GM18508 (cell line): Measurements from ENCODE around the gene ABHD4.
"Not testable (repeated sequence)": the region's sequence is repeated elsewhere in the genome, so short reads cannot be mapped to it uniquely, and the experiment has no call there.

Source experiments
- ATAC-seq: cut with Tn5 transposase; IDR thresholded peaks from one replicate; pipeline ENCODE4 v1.9.1; 2021; ENCODE audit warnings: moderate number of reproducible peaks; ENCODE audit not compliant: insufficient read depth, unreplicated experiment

The ABHD4 gene

GRCh38 chr14:22587677-22588422, 10.2 kb upstream of the ABHD4 start:
- not testable (repeated sequence) for ATAC-seq

GRCh38 chr14:22588526-22589095, 9.5 kb upstream of the ABHD4 start:
- no peak for ATAC-seq

- ATAC-seq, result peak; percentile 70
Measured at GRCh38 chr14:22589096-22589839, 8.8 kb upstream of the ABHD4 start, which contains the start of gene DAD1. TSS of gene DAD1 (minus strand) at chr14:22589224. CDS start at chr14:22589157, 67 bp downstream.

- no peak for ATAC-seq
Measured at GRCh38 chr14:22593189-22593588, 4.9 kb upstream of the ABHD4 start.

GRCh38 chr14:22593601-22594000, 4.5 kb upstream of the ABHD4 start:
- ATAC-seq, result no peak

- no peak for ATAC-seq
Measured at GRCh38 chr14:22594156-22594716, 3.9 kb upstream of the ABHD4 start.

GRCh38 chr14:22596354-22596879, 1.7 kb upstream of the ABHD4 start:
- no peak for ATAC-seq

GRCh38 chr14:22597265-22597664, 835 bp upstream of the ABHD4 start:
- ATAC-seq, result no peak

- ATAC-seq, result no peak
Measured at GRCh38 chr14:22597771-22598098, 365 bp upstream of the ABHD4 start.

- ATAC-seq, result no peak
Measured at GRCh38 chr14:22598896-22599244, 770 bp downstream of the ABHD4 start.

- no peak for ATAC-seq
Measured at GRCh38 chr14:22599349-22599748, 1.2 kb downstream of the ABHD4 start.

- ATAC-seq, result no peak
Measured at GRCh38 chr14:22600027-22600426, 1.9 kb downstream of the ABHD4 start.

GRCh38 chr14:22601456-22601855, 3.4 kb downstream of the ABHD4 start:
- ATAC-seq, result no peak

GRCh38 chr14:22601996-22602395, 3.9 kb downstream of the ABHD4 start:
- no peak for ATAC-seq

- no peak for ATAC-seq
Measured at GRCh38 chr14:22602862-22603261, 4.8 kb downstream of the ABHD4 start.

GRCh38 chr14:22606380-22606779, 8.3 kb downstream of the ABHD4 start:
- ATAC-seq, result no peak

- no peak for ATAC-seq
Measured at GRCh38 chr14:22607291-22607690, 9.2 kb downstream of the ABHD4 start.

- ATAC-seq, result no peak
Measured at GRCh38 chr14:22610931-22611330, 12.8 kb downstream of the ABHD4 start.

GRCh38 chr14:22613106-22613695, 15.1 kb downstream of the ABHD4 start:
- no peak for ATAC-seq

- no peak for ATAC-seq
Measured at GRCh38 chr14:22613736-22614239, 15.7 kb downstream of the ABHD4 start.
